GM18502 (cell line): ENCODE data around the gene GNAZ.

Experiments
- ATAC-seq: cut with Tn5 transposase; IDR thresholded peaks from one replicate; pipeline ENCODE4 v1.9.1; 2021; ENCODE audit warnings: mild to moderate bottlenecking; ENCODE audit not compliant: unreplicated experiment, poor library complexity

Gene GNAZ

GRCh38 chr22:23146478-23147205 is 76.3 kb downstream of the GNAZ start:
- no peak for ATAC-seq

- no peak for ATAC-seq
Measured at GRCh38 chr22:23147617-23148387, 77.5 kb downstream of the GNAZ start.

- ATAC-seq, result no peak
Measured at GRCh38 chr22:23149743-23150238, 79.5 kb downstream of the GNAZ start.

- no peak for ATAC-seq
Measured at GRCh38 chr22:23150762-23151161, 80.4 kb downstream of the GNAZ start.

- no peak for ATAC-seq
Measured at GRCh38 chr22:23151827-23152226, 81.5 kb downstream of the GNAZ start.

- ATAC-seq, result no peak
Measured at GRCh38 chr22:23152238-23153114, 82.2 kb downstream of the GNAZ start.

- ATAC-seq, result no peak
Measured at GRCh38 chr22:23153994-23154393, 83.7 kb downstream of the GNAZ start.

GRCh38 chr22:23154461-23154860 is 84.1 kb downstream of the GNAZ start:
- ATAC-seq, result no peak

GRCh38 chr22:23155143-23155542 is 84.8 kb downstream of the GNAZ start:
- ATAC-seq, result no peak

GRCh38 chr22:23155831-23156230 is 85.5 kb downstream of the GNAZ start:
- no peak for ATAC-seq

- ATAC-seq, result no peak
Measured at GRCh38 chr22:23156286-23156685, 86.0 kb downstream of the GNAZ start.

GRCh38 chr22:23157560-23158515 is 87.5 kb downstream of the GNAZ start:
- ATAC-seq, result no peak

GRCh38 chr22:23158516-23159290 is 88.4 kb downstream of the GNAZ start:
- no peak for ATAC-seq

GRCh38 chr22:23159291-23159630 is 88.9 kb downstream of the GNAZ start:
- no peak for ATAC-seq

- ATAC-seq, result no peak
Measured at GRCh38 chr22:23161029-23161428, 90.7 kb downstream of the GNAZ start.

GRCh38 chr22:23161574-23161973 is 91.3 kb downstream of the GNAZ start:
- no peak for ATAC-seq

- ATAC-seq, result no peak
Measured at GRCh38 chr22:23163665-23164064, 93.3 kb downstream of the GNAZ start.

- no peak for ATAC-seq
Measured at GRCh38 chr22:23164091-23164490, 93.8 kb downstream of the GNAZ start.
